Measurements from ENCODE around the gene SLU7.

The SLU7 gene

DNA sequence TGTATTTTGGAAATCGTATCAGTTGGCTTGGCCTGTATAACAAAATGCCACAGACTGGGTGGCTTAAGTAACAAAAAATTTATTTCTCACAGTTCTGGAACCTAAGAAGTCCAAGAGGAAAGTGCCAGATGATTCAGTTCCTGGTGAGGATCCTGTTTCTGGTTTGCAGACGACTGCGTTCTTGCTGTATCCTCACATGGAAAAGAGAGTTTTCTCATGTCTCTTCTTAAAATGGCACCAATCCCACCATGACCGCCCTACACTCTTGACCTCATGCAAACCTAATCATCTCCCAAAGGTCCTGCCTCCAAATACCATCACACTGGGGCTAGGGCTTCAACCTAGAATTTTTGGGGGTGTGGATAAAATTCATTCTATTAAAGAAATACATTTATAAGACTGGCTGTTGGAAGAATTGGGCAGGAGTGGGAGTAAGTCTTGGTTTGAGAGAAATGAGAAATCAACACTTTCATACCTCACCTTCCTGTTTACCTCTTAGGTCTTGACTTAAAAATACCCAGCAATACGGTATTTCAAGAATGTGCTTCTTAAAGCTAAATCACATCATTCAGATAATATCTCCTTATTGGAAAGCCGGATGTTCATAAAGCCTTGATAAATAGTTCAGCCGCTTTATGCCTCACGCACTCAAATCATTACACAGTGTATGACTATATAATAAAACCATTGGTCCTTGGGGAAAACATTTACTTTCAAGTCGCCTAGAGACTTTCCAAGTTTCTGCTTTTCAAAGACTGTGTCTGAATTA is 31.5 kb upstream of the SLU7 start:
- DNase-seq, result no peak

DNA sequence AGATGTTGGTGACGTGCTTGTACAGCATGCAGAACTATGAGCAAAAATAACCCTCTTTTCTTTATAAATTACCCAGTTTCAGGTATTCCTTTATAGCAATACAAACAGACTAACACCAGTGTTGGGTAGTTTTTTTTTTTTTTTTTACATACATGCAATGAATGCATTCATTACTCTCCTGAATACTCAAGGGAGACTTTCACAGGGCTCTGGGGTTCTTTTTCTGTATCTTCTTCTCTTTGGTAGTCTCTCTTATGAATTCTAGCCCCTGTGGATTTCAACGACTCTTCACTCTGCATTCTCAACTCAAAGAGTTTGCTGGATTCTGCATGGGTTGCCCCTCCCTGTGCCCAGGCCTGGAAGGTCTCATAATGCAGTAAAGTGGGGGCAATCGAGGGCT is 30.6 kb upstream of the SLU7 start:
- no peak for DNase-seq

GRCh38 chr5:160448886-160449285 is 30.0 kb upstream of the SLU7 start:
- no peak for DNase-seq

DNA sequence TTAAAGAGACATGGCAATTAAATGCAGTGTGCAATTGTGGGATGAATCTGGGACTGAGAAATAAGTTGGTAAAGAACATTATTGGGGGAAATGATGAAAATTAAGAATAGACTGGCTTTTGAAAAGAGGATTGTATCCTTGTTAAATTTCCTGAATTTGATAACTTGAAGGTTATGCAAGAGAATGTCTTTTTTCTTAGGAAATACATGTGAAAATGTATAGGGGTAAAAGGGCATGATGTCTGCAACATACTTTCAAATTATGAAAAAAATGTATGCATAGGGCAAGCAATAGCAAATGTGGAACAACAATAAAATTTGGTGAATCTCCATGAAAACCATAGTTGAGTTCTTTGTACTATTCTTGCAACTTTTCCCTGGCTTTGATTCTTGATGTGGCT is 26.9 kb upstream of the SLU7 start:
- DNase-seq, result no peak

DNA sequence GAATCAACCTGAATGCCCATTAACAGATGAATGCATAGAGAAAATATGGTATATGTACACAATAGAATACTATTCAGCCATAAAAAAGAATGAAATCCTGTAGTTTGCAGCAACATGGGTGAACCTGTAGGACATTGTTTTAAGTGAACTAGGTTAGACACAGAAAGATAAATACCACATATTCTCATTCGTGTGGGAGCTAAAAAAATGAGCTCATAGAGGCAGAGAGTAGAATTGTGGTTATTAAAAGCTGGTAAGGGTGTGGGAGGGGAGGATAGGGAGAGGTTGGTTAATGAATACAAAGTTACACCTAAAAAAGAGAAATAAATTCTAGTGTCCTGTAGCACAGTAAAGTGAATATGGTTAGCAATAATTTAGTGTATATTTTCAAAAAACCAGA is 26.3 kb upstream of the SLU7 start:
- no peak for DNase-seq

DNA sequence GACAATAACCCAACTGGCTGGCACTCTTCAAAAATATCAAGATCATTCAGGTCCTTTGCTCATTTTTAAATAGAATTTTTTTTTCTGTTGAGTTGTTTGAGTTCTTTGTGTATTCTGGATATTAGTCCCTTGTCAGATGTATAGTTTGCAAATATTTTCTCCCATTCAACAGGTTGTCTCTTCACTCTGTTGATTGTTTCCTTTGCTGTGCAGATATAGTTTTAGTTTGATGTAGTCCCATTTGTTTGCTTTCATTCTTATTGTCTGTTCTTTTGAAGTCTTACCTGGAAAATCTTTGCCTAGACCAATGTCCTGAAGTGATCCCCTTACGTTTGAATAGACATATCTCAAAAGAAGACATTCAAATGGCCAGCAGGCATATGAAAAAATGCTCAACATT is 25.5 kb upstream of the SLU7 start:
- DNase-seq, result no peak

GRCh38 chr5:160442824-160443431 is 24.0 kb upstream of the SLU7 start:
- no peak for DNase-seq

DNA sequence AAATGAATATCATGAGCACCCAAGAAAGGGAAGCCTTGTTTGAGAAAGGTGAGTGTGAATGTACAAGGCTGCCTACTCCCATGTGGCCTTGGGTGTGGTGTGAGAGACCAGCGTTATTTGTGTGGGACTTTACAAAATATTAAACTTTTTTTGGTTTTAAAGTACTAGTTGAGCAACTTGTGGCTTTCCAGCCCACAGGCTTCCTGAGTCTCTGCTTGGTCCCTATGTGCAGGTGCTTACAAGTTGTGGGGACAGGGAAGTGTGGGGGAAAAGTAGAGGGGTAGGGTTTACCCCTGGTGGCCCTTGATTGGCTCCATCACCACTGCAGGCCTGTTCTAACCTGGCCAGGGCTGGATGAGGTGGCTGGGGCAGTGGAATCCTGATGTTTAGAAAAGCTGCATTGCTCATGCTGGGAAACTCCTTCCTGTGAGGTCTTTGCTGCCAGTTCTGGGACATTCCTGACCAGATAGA is 22.5 kb upstream of the SLU7 start:
- no peak for DNase-seq

DNA sequence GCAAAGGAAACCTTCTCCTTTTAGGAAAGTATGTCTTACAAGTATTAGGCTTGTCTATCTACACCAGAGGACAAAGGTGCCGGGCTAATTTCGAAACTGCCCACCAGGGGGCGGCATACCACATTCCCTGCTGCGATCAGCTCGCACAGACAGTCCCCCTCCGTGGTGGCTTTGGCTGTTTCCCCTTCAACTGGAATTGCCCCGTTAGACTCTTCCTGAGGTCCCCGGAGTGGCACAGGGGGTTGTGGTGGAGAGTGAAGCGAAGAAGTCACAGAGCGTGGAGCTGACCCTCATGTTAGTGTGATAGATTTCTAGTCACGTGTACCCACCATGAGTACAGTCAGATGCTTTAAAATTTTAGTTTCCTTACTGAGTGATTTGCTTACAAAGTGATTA is 20.3 kb upstream of the SLU7 start:
- peak; percentile 92 for DNase-seq

DNA sequence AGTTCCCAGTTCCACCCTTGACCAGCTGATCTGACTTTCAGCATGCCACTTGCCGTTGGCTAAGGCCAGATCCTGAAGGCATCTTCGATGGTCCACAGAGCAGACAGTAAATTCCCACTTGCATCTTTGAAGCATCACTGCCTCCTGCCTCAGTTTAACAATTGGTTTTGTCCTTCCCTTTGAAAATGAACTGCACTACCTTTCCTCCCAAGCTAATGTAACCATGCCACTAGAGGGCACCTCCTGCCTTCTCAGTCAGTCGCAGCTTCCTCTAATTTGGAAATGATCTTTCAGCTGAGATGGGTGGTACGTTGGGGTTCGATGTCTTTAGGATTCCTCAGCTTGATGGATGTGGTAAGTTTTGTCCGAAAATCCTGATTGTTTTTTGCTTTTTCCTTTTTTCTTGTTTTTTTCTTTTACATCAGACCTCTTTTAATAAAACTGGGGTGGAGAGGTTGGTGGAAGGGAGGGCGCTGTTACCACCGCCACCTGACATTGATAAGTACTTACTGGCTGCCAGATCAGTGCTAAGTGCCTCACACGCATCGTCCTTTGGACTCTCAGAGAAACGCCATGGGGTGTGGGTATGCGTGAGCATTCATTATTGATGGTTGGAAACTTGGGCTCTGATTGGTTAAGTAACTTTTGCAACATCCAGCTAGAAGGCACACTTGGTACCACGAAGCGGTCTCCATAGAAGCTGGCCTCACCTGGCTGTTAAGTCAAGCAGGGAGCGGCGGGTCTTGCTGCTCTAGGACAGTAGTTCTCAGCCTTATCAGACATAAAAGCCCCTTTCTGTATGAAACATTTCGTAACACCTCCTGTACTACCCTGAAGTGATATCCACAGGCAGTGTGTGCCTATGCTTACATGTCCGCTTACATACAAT is 19.7 kb upstream of the SLU7 start:
- peak; percentile 74 for DNase-seq

DNA sequence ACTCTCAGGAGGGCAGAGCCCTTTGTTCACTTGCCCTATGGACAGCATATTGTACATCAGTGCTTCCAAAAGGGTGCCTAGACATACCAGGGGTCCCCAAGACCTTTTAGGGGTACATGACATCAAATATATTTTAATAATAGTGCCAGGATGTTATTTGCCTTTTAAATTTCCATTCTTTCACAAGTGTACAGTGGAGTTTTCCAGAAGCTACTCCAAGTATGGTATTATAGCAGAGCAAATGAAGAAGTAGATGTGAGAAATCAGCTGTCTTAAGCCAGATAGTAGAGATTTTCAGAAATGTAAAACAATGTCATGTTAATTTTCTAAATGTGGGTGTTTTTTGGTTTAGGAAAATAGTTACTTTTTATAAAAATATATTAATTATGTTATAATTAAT is 18.4 kb upstream of the SLU7 start:
- no peak for DNase-seq

DNA sequence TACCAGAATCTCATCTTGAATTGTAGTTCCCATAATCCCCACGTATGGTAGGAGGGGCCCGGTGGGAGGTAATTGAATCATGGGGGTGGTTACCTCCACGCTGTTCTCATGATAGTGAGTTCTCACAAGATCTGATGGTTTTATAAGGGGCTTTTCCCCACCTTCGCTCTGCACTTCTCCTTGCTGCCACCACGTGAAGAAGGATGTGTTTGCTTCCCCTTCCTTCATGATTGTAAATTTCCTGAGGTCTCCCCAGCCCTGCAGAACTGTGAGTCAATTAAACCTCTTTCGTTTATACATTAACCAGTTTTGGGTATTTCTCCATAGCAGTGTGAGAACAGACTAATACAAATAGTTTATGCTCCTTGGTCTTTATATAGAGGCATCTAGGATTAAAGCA is 17.8 kb upstream of the SLU7 start:
- peak; percentile 22 for DNase-seq

DNA sequence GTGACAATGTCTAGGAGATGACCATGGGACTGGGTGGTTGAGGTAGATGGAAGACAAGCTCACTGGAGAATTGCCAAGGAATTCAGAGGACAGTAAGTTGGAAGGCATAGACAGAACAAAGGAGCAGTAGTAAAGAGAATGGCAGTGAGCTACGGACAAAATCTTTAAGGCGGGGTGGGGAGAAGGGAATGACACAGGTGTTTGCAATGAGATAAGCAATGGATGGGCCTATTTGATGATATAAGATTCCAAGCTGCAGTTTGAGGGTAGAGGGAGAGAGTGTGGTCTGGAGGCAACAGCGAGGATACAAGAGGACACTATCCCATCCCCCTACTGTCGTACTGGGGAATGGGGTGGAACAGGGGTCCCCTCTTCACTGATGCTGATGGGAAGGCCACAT is 17.1 kb upstream of the SLU7 start:
- no peak for DNase-seq

- no peak for DNase-seq
Observed at GRCh38 chr5:160435532-160435931, 16.7 kb upstream of the SLU7 start.

- DNase-seq, result peak; percentile 19
Observed at GRCh38 chr5:160434022-160434531, 15.2 kb upstream of the SLU7 start.

- DNase-seq, result no peak
Observed at GRCh38 chr5:160432787-160433186, 13.9 kb upstream of the SLU7 start.

- DNase-seq, result no peak
Observed at GRCh38 chr5:160432196-160432595, 13.3 kb upstream of the SLU7 start.

- no peak for DNase-seq
Observed at GRCh38 chr5:160427607-160428006, 8.7 kb upstream of the SLU7 start.

- DNase-seq, result no peak
Observed at GRCh38 chr5:160423099-160423498, 4.2 kb upstream of the SLU7 start.

DNA sequence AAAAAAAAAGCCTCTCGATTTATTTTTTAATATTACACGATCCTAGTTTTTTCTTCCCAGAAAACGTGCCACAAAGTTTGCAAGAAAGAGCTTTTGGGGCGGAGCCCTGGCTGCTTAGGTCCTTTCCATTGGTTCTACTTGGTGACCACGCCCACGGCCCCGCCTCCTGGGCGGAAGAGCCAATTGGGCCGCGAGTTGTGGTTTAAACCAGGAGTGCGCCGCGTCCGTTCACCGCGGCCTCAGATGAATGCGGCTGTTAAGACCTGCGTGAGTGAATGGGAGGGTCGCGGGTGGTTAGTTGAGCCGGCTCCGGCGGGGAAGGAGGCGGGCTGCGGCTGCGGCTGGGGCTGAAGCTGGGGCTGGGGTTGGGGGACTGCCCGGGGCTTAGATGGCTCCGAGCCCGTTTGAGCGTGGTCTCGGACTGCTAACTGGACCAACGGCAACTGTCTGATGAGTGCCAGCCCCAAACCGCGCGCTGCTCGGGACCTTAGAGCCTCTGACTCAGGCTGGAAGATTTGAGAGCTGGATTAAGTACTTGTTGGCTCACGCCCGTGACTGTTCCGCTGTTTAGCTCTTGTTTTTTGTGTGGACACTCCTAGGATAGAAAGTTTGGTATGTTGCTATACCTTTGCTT is 2.9 kb upstream of the SLU7 start, which contains the start of gene PTTG1:
PTTG1 (plus strand) TSS at position 231 of the 634 bp plus-strand sequence. CDS start 458 bp downstream, outside the sequence.
- DNase-seq, result peak; percentile 91

DNA sequence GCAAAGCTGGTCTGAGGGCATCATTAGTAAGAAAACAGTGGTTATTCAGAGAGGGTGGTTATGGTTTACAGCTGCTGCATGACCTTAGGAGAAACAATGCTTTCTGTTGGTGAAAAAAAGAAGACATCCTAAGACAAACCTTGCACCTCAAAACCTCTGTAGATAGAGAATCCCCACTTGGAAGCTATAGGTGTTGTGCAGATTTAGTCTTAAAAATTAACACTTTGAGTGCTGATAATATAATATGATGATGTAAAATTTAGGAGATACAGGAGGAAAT is 1.4 kb upstream of the SLU7 start:
- DNase-seq, result no peak

DNA sequence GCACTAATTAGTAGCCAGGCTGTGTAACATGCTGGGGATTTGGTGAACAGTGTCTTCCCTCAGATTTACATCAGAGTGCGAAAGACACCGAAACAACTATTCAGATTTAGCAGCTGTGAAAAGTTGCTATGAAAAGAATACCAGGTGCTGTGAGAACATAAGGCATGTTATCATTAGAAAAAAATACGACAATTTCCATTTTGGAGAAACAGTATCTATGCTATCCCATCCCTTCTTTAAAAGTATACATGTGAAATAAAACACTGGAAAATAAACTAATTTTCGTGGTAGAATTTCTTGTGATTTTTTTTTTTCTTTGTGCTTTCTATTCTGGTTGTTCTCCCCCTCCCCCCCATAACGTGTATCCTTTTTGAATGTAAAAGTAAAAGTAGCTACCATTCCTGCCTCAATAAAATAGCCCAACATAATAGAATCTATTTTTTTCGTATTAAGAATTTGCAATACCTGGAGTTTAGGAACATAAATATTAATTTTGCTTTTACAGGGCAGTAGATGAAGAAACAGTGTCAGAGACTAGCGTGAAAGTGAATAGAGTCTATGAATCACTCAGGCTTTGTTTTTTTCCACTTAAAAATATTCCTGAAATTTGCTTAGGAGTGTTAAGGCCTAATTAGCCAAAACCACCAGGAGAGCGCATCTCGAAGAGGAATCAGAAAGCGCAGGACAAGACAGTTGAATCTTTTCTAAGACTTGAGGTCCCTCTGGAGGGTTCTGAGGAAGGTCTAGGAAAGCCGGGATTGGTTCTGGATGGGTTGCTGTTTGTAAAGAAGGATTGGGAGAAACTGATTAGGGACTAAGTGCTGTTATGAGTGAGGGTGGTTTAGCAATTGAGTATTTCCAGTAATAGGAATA is 813 bp upstream of the SLU7 start:
- no peak for DNase-seq

Measured in stimulated activated CD4-positive, alpha-beta T cell treated with anti-CD3 and anti-CD28 coated beads, Interleukin-4, amount 100 ng/mL, for 24 hours (primary cell).